ENCODE measurements around the gene CCNL1. TPM values are rescaled to one million over a fixed set of nuclear protein-coding genes. Genes with fewer than 3 reads are reported as not detected.
A peak's percentile ranks its signal among the peaks of the same experiment; 100 is the strongest.
"Not testable (repeated sequence)": the region's sequence is repeated elsewhere in the genome, so short reads cannot be mapped to it uniquely, and the experiment has no call there.

CCNL1 gene
- total and polyA plus RNA-seq, 7 donors = 21.8 to 55.5 (median 34.5) TPM

DNA sequence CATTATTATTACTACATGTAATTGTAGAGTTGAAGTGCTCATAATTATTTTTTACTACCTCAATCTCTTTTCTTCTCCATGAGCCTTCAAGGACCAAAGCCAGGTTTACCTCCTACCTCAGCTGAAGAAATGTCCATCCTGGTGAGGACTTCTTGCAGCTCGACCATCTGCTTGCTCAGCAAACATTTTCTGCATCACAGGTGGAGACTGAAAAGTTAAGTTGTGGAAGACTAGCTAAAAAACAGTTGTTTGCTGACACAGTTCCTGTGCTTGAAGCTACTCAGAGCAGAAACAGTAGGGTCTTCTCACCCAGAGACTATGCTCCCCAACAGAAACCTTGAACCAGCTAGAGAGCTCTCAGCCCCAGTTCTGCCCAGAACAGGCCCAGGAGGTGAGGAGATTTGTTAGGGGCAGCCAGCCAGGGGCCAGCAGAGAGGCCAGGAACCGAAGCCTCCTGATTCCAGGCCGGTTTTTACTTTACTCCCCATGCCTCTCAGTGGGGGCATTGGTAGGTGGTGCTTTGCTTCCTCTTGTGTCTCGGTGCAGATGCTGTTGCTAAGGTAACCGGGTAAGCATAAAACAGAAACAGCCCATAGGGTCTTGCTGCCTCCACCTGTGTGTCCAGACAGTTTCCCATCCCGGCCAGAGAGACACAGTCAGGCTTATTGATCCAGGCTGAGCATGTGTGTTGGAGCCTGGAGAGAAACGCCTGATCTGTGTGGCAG lies 54.9 kb downstream of the CCNL1 start:
- 47 to 52% (median 52%) methylated on average over 7 of the region's 7 CpGs for WGBS, 3 donors
- Histone ChIP-seq H3K4me1 (peaks cover 10% of the 10 kb centered on the region), H3K9me3 (no peaks in the 10 kb centered on the region), H3K27me3 (ENCODE audit: insufficient read depth in 3 of 3, low read length in 2 of 3) (no peaks in the 10 kb centered on the region), H3K36me3 (ENCODE audit: insufficient read depth in 1 of 2, low read depth in 1 of 2) (no peaks in the 10 kb centered on the region), H3K27ac (no peak overlapping the region), H3K4me3 (no peak overlapping the region)
- intact Hi-C loops (cut with DNase I) = no loop called here
- TF ChIP-seq, protein P1, sequence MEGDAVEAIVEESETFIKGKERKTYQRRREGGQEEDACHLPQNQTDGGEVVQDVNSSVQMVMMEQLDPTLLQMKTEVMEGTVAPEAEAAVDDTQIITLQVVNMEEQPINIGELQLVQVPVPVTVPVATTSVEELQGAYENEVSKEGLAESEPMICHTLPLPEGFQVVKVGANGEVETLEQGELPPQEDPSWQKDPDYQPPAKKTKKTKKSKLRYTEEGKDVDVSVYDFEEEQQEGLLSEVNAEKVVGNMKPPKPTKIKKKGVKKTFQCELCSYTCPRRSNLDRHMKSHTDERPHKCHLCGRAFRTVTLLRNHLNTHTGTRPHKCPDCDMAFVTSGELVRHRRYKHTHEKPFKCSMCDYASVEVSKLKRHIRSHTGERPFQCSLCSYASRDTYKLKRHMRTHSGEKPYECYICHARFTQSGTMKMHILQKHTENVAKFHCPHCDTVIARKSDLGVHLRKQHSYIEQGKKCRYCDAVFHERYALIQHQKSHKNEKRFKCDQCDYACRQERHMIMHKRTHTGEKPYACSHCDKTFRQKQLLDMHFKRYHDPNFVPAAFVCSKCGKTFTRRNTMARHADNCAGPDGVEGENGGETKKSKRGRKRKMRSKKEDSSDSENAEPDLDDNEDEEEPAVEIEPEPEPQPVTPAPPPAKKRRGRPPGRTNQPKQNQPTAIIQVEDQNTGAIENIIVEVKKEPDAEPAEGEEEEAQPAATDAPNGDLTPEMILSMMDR (IDR thresholded peaks at IDR 0.05) = no peak
- ATAC-seq = no peak
- DNase-seq = no peak

DNA sequence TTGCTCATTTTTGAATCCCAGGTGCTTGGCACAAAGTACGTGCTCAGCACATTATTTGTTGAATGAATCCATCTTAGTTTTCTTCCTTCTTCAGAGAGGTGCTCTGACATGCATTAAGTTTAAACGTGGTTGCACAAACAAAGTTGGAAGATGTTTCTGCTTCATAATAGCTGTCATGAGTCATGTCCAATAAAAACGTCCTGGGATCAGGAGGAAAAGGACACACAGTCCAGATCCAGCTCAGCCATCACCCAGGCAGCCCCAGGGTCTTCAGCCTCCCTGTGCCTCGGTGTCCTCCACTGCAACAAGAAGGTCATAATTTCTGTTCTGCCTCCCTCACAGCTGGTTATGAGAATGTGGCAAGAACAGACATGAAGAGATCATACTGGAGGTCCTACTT lies 55.4 kb downstream of the CCNL1 start:
- DNase-seq (no peak), ATAC-seq (peak in 3 of 4 donors; percentile 56 to 77 (median 63))
- Histone ChIP-seq H3K36me3 (ENCODE audit: insufficient read depth in 1 of 2, low read depth in 1 of 2) (no peaks in the 10 kb centered on the region), H3K9me3 (no peaks in the 10 kb centered on the region), H3K27ac (no peak overlapping the region), H3K4me1 (peaks cover 14% of the 10 kb centered on the region), H3K27me3 (ENCODE audit: insufficient read depth in 3 of 3, low read length in 2 of 3) (no peaks in the 10 kb centered on the region), H3K4me3 (no peak overlapping the region)
- TF ChIP-seq, protein P1 (IDR thresholded peaks at IDR 0.05) = no peak
- intact Hi-C loops (cut with DNase I) = no loop called here
- 51 to 54% (median 53%) methylated on average over 4 of the region's 4 CpGs for WGBS, 3 donors

DNA sequence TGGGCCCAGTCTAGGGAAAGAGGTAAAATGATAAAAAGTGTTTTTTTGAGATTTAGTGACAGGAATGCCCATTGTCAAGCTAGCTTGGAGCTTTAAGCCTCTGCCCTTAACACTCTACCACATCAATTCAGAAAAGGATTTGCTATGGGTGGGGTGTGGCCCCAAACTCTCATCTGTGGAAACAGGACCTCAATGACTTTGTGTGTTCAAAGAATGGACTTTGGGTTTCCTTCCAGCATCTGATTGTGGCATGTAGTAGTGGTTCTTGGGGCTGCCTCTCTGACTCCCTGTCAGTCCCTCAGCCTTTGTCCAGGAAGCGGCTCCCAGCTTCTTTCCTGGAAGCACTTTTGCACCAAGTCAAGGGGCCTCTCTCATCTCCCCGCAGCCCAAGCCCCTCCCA lies 56.1 kb downstream of the CCNL1 start:
- TF ChIP-seq, protein P1 (IDR thresholded peaks at IDR 0.05) = no peak

DNA sequence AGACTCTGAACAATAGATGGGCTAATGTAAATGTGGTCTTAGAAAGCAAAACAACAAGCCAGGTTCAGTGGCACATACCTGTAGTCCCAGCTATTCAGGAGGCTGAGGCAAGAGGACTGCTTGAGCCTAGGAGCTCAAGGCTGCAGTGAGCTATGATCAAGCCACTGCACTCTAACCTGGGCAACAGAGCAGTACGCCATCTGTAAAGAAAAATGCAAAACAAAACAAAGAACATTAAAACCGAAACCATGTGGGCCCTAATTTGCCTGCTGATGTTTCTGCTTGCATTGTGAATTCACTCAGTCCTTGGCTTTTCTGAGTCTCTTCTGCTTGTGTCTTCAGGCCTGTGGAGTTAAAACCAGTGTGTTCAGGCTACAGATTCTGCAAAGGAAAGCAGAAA lies 56.7 kb downstream of the CCNL1 start:
- Histone ChIP-seq H3K27me3 (ENCODE audit: insufficient read depth in 3 of 3, low read length in 2 of 3) (no peaks in the 10 kb centered on the region), H3K4me1 (peaks cover 24% of the 10 kb centered on the region), H3K4me3 (no peak overlapping the region), H3K36me3 (ENCODE audit: insufficient read depth in 1 of 2, low read depth in 1 of 2) (no peaks in the 10 kb centered on the region), H3K9me3 (no peaks in the 10 kb centered on the region), H3K27ac (no peak overlapping the region)
- DNase-seq (no peak), ATAC-seq (no peak)
- 81 to 87% (median 84%) methylated on average over 2 of the region's 2 CpGs for WGBS, 3 donors
- intact Hi-C loops (cut with DNase I) = no loop called here
- TF ChIP-seq, protein P1 (IDR thresholded peaks at IDR 0.05) = no peak

More for the DNA sequence above, 56.1 kb downstream of the CCNL1 start:
- Histone ChIP-seq H3K27ac (no peak overlapping the region), H3K36me3 (ENCODE audit: insufficient read depth in 1 of 2, low read depth in 1 of 2) (no peaks in the 10 kb centered on the region), H3K27me3 (ENCODE audit: insufficient read depth in 3 of 3, low read length in 2 of 3) (no peaks in the 10 kb centered on the region), H3K4me3 (no peak overlapping the region), H3K9me3 (no peaks in the 10 kb centered on the region), H3K4me1 (peaks cover 20% of the 10 kb centered on the region)
- 83 to 85% (median 84%) methylated on average over 2 of the region's 2 CpGs for WGBS, 3 donors
- no peak for DNase-seq
- ATAC-seq = no peak
- intact Hi-C loops (cut with DNase I) = no loop called here

DNA sequence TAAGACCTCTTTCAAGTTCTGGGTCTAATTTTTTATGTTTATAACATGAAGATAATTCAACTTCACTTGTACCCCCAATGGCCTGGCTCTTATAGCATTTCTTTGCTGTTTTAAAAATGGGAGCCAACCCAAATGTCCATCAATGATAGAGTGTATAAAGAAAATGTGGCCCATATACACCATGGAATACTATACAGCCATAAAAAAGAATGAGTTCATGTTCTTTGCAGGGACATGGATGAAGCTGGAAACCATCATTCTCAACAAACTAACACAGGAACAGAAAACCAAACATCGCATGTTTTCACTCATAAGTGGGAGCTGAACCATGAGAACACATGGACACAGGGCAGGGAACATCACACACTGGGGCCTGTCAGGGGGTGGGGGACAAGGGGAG lies 57.4 kb downstream of the CCNL1 start:
- H3K27me3 ChIP-seq (ENCODE audit: insufficient read depth in 3 of 3, low read length in 2 of 3); ATAC-seq; H3K9me3 ChIP-seq; intact Hi-C loops (cut with DNase I); H3K27ac ChIP-seq; DNase-seq; H3K4me3 ChIP-seq; H3K36me3 ChIP-seq (ENCODE audit: insufficient read depth in 1 of 2, low read depth in 1 of 2): not testable (repeated sequence)
- peaks cover 24% of the 10 kb centered on the region for H3K4me1 ChIP-seq
- 95 to 100% (median 100%) methylated on average over 1 of the region's 1 CpG for WGBS, 3 donors

Measured in psoas muscle (tissue), 8 donors.